GM12878 (cell line): ENCODE measurements around the gene CDH2. TPM values are rescaled to one million over a fixed set of nuclear protein-coding genes. Genes with fewer than 3 reads are reported as not detected.

Source experiments
- ATAC-seq: fragments of 200-7000 bp; cut with Tn5 transposase; 3 replicates; pipeline ENCODE4 v1.9.1; 2020; ENCODE audit warnings: mild to moderate bottlenecking, moderate library complexity
- BruUV-seq: library from RNA; stranded (reverse); fragments of 400-500 nt; replicated peaks from 2 replicates; lab custom pipeline; 2021; lab: Mats Ljungman, UMichigan
- CTCF ChIA-PET: fragments of 300-600 bp; sonication (Branson Sonifier 250); formaldehyde crosslinking; extraction: SDS; loops from one replicate; lab custom pipeline; 2021; ENCODE audit warnings: inconsistent platforms; lab: Yijun Ruan, JAX
- POLR2A ChIA-PET: fragments of 350-600 bp; formaldehyde crosslinking; extraction: SDS; loops from one replicate; lab custom pipeline; 2021; ENCODE audit warnings: inconsistent platforms; lab: Charles Lee
- RAD21 ChIA-PET: fragments of 300-600 bp; sonication (Branson Sonifier 250); formaldehyde crosslinking; loops from one replicate; lab custom pipeline; 2023; ENCODE audit warnings: antibody characterized with exemption; ENCODE audit not compliant: unreplicated experiment; lab: Charles Lee
- SMC1A ChIA-PET: fragments of 300-600 bp; sonication (Branson Sonifier 250); formaldehyde crosslinking; loops from one replicate; lab custom pipeline; 2023; ENCODE audit not compliant: unreplicated experiment, uncharacterized antibody; lab: Charles Lee
- DNase-seq: peaks from one replicate; pipeline ENCODE4 v3.0.0-alpha.2; 2011; ENCODE audit warnings: low read depth, low spot score
- FAIRE-seq: peaks from 3 replicates; lab custom pipeline; 2011; peaks lifted over from hg19 to GRCh38; lab: Jason Lieb, UNC
- H2AFZ ChIP-seq: 2 replicates; pipeline ENCODE4 v1.6.0; 2011; ENCODE audit warnings: low read depth, low read length, control low read depth; ENCODE audit not compliant: control insufficient read depth
- H3K27ac ChIP-seq: 2 replicates; pipeline ENCODE4 v1.5.1; 2011; ENCODE audit warnings: control low read depth; ENCODE audit not compliant: control insufficient read depth, insufficient read depth
- H3K27me3 ChIP-seq, 2 experiments: replicated peaks in 1 of 2; 2 replicates each; pipeline versions ENCODE4 v1.6.0 to v1.6.1; 2011; ENCODE audit warnings: low read length in 1 of 2; ENCODE audit not compliant: control insufficient read depth in 2 of 2, insufficient read depth in 2 of 2
- H3K36me3 ChIP-seq, 2 experiments: 2 replicates each; pipeline ENCODE4 v1.5.1; 2011; ENCODE audit warnings: low read length in 1 of 2; ENCODE audit not compliant: control insufficient read depth in 2 of 2, insufficient read depth in 2 of 2
- H3K4me1 ChIP-seq: 2 replicates; pipeline ENCODE4 v1.6.1; 2011; ENCODE audit warnings: mild to moderate bottlenecking, low read length, moderate library complexity, mixed read lengths; ENCODE audit not compliant: control insufficient read depth, insufficient read depth
- H3K4me2 ChIP-seq: 2 replicates; pipeline ENCODE4 v1.6.0; 2011; ENCODE audit warnings: control low read depth; ENCODE audit not compliant: control insufficient read depth, insufficient read depth
- H3K4me3 ChIP-seq: fragments of 200-600 bp; sonication (generic); 2 replicates; pipeline ENCODE4 v1.5.1; 2016
- H3K79me2 ChIP-seq: 2 replicates; pipeline ENCODE4 v1.6.0; 2011; ENCODE audit warnings: low read length; ENCODE audit not compliant: control insufficient read depth, insufficient read depth
- H3K9ac ChIP-seq: 2 replicates; pipeline ENCODE4 v1.8.0; 2011; ENCODE audit warnings: low read length, control low read depth, mixed read lengths; ENCODE audit not compliant: control insufficient read depth, insufficient read depth
- H3K9me3 ChIP-seq: replicated peaks from 3 replicates; pipeline ENCODE4 v1.5.1; 2011; ENCODE audit warnings: mild to moderate bottlenecking, low read length; ENCODE audit not compliant: control insufficient read depth, insufficient read depth
- H4K20me1 ChIP-seq: 2 replicates; pipeline ENCODE4 v1.6.0; 2011; ENCODE audit not compliant: control insufficient read depth, insufficient read depth
- ATF2 ChIP-seq: IDR thresholded peaks from 2 replicates; pipeline ENCODE4 v1.6.1; 2012; ENCODE audit warnings: low read length, inconsistent platforms
- BACH1 ChIP-seq: fragments of 450-650 bp; IDR thresholded peaks from 2 replicates; pipeline ENCODE4 v1.6.1; 2017; ENCODE audit warnings: mild to moderate bottlenecking, borderline replicate concordance
- GABPA ChIP-seq: IDR thresholded peaks from 2 replicates; pipeline ENCODE4 v1.6.1; 2014; ENCODE audit warnings: antibody characterized with exemption, low read depth, mild to moderate bottlenecking, inconsistent platforms
- GATAD2B ChIP-seq: fragments of 450-650 bp; conservative IDR thresholded peaks from 2 replicates; pipeline ENCODE4 v1.6.1; 2017; ENCODE audit warnings: low read depth, mild to moderate bottlenecking, moderate library complexity
- IKZF2 ChIP-seq, 2 experiments: fragments of 450-650 bp; IDR thresholded peaks; 2 replicates each; pipeline ENCODE4 v1.6.1; 2017; ENCODE audit warnings: mild to moderate bottlenecking in 2 of 2, moderate library complexity in 2 of 2
- JUNB ChIP-seq: IDR thresholded peaks from 2 replicates; pipeline ENCODE4 v1.6.1; 2016; ENCODE audit warnings: antibody characterized with exemption, mild to moderate bottlenecking
- LARP7 ChIP-seq: fragments of 450-650 bp; IDR thresholded peaks from 2 replicates; pipeline ENCODE4 v1.6.1; 2017; ENCODE audit warnings: mild to moderate bottlenecking
- NFYB ChIP-seq: IDR thresholded peaks from 2 replicates; pipeline ENCODE4 v1.6.1; 2011; ENCODE audit warnings: low read depth, mild to moderate bottlenecking, low read length, improper control_type of control experiment, moderate library complexity; ENCODE audit not compliant: insufficient read depth
- POLR2A ChIP-seq: IDR thresholded peaks from 2 replicates; pipeline ENCODE4 v1.6.1; 2011; ENCODE audit warnings: low read depth, mild to moderate bottlenecking, low read length
- TAF1 ChIP-seq: IDR thresholded peaks from 2 replicates; pipeline ENCODE4 v1.6.1; 2011; ENCODE audit warnings: mild to moderate bottlenecking, low read depth, low read length, borderline replicate concordance
- TCF12 ChIP-seq: IDR thresholded peaks from 2 replicates; pipeline ENCODE4 v1.6.1; 2011; ENCODE audit warnings: low read depth, mild to moderate bottlenecking, low read length
- WGBS: methylation state at CpG from one replicate; pipeline ENCODE4 v1.1.6; 2016; ENCODE audit warnings: low lambda C conversion rate; ENCODE audit not compliant: insufficient replicate concordance, insufficient coverage; ENCODE audit errors: missing lambda C conversion rate; 5-methylcytosine and 5-hydroxymethylcytosine counted together
- in situ Hi-C: fragments of 300-500 bp; cut with MboI; formaldehyde crosslinking; loops from 9 replicates; pipeline ENCODE4 v1.14.3; 2018; ENCODE audit warnings: mixed read lengths
- intact Hi-C: fragments of 100-400 bp; cut with micrococcal nuclease; formaldehyde crosslinking; loops from one replicate; pipeline ENCODE4 v1.14.2; 2022; ENCODE audit not compliant: unreplicated experiment
- polyA plus RNA-seq, 11 experiments: library from polyadenylated mRNA; depleted of rRNA in 4 of 11; unstranded in 6 of 11; stranded (reverse) in 5 of 11; fragments of >200 nt; fragmentation: Nextera tagmentation in 4 of 11; fragmentation: Illumina TruSeq in 1 of 11; extraction: Ambion mirVana in 4 of 11; extraction: Trizol in 1 of 11; gene quantifications; 1 replicate in 1 of 11; 2 replicates in 10 of 11; pipeline versions ENCODE4 v1.2.1 to v1.2.3, GENCODE V29; 2011 to 2016; ENCODE audit warnings: inconsistent platforms in 2 of 11, missing spikeins in 2 of 11, low read depth in 1 of 11
- total RNA-seq, 4 experiments: library from RNA; depleted of rRNA in 3 of 4; stranded (reverse); fragments of >200 nt in 3 of 4; fragmentation: Illumina TruSeq in 1 of 4; extraction: Trizol in 1 of 4; gene quantifications; 2 replicates each; pipeline versions ENCODE4 v1.2.1 to v1.2.3, GENCODE V29; 2013 to 2021

Gene CDH2
- total and polyA plus RNA-seq, 10 of the 15 experiments (the other 5 are each of a cell fraction or from before 2014, with no cell fraction given): 0.01 to 0.25 (median 0.06) TPM; not detected in 4

- H3K9me3 ChIP-seq: no peaks in the 10 kb centered on the region
- H2AFZ ChIP-seq: no peak overlapping the region
- POLR2A ChIA-PET: no interaction called here
- no peak overlapping the region for H3K4me3 ChIP-seq
- ATAC-seq (no peak), FAIRE-seq (no peak), DNase-seq (no peak)
- BruUV-seq: no TSS peak
- no peaks in the 10 kb centered on the region for H4K20me1 ChIP-seq
- no peak overlapping the region for H3K4me2 ChIP-seq
- in situ Hi-C loops (no loop called here), intact Hi-C loops (no loop called here)
- H3K9ac ChIP-seq: no peak overlapping the region
- TF ChIP-seq JUNB: no peak
- no peak for TF ChIP-seq LARP7
- TF ChIP-seq TCF12: no peak
- TF ChIP-seq BACH1: no peak
- no peak for TF ChIP-seq GATAD2B
- TF ChIP-seq POLR2A: no peak
- no peak for TF ChIP-seq ATF2
- TF ChIP-seq TAF1: no peak
- no peak for TF ChIP-seq NFYB
- no peak for TF ChIP-seq GABPA
- no peak for TF ChIP-seq IKZF2 (IDR thresholded peaks at IDR 0.05)
- CTCF ChIA-PET: no interaction called here
- H3K27ac ChIP-seq: no peak overlapping the region
- 22% methylated on average over 4 of the region's 4 CpGs for WGBS
- H3K79me2 ChIP-seq: no peaks in the 10 kb centered on the region
- SMC1A ChIA-PET: no interaction called here
- H3K27me3 ChIP-seq: no peaks in the 10 kb centered on the region
- no peaks in the 10 kb centered on the region for H3K4me1 ChIP-seq
- H3K36me3 ChIP-seq: no peaks in the 10 kb centered on the region
- RAD21 ChIA-PET: no interaction called here
These were observed 111.7 kb downstream of the CDH2 start for GRCh38 chr18:28065031-28065792.
